Breast epithelium (tissue), 3 donors: ENCODE measurements around the gene C20orf144.

ENCODE experiments used
- CTCF ChIP-seq, 3 donors: fragments of 450-650 bp; IDR thresholded peaks; one replicate each; pipeline ENCODE4 v1.5.1; 2016 to 2017; ENCODE audit warnings: antibody characterized with exemption in 3 of 3, mild to moderate bottlenecking in 3 of 3, moderate library complexity in 3 of 3
- POLR2A ChIP-seq: fragments of 450-650 bp; IDR thresholded peaks from one replicate; pipeline ENCODE4 v1.6.1; 2016; ENCODE audit warnings: antibody characterized with exemption, mild to moderate bottlenecking, moderate library complexity
- POLR2AphosphoS5 ChIP-seq, 3 donors: sonication (generic); formaldehyde crosslinking; IDR thresholded peaks; one replicate each; pipeline ENCODE4 v1.6.1; 2017; ENCODE audit warnings: antibody characterized with exemption in 3 of 3

GRCh38 chr20:33646191-33646590, 15.9 kb upstream of the C20orf144 start:
- no peak for TF ChIP-seq CTCF (IDR thresholded peaks at IDR 0.05)
- TF ChIP-seq POLR2A = no peak
- no peak for TF ChIP-seq POLR2AphosphoS5 (IDR thresholded peaks at IDR 0.05)
